Measurements from ENCODE around the gene CDC42BPB. TPM values are rescaled to one million over a fixed set of nuclear protein-coding genes. Genes with fewer than 3 reads are reported as not detected.

Gene CDC42BPB
- total and polyA plus RNA-seq, 12 donors, result 29.6 to 83.6 (median 69.3) TPM

DNA sequence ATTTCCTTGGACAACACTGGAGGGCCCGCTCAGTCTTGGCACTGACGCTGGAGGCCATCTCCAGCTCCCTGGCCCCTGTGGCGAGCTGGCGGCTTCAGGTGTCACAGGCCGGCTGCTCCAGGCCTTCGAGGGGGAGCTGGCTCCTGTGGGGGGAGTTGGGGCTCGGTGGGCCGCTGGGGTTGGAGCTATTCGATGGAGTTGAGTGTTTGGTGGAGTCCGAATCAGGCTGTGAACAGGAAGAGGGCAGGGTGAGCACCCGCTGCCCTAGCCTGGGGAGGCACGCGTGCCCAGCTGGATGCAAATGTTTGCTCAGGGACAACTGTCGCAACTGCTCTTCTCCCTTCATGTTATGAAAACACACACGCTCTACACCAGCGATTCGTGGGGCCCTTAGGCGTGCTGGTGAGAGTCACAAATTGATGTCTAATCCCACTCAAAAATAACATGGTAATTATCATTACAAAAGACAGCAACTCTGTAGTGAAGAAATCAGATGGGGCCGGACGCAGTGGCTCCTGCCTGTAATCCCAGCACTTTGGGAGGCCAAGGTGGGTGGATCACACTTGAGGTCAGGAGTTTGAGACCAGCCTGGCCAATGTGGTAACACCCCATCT is 123.6 kb downstream of the CDC42BPB start:
- DNase-seq (no peak), ATAC-seq (no peak)
- intact Hi-C loops (cut with DNase I), result no loop called here
- Histone ChIP-seq H3K9me3 (no peaks in the 10 kb centered on the region), H3K27ac (no peak overlapping the region), H3K36me3 (peaks cover 0 to 72% (median 26%) of the 10 kb centered on the region in 9 donors), H3K4me3 (no peak overlapping the region), H3K4me1 (peaks cover 12 to 21% (median 18%) of the 10 kb centered on the region in 9 donors), H3K27me3 (peaks cover 16 to 36% (median 21%) of the 10 kb centered on the region in 7 donors)
- TF ChIP-seq CTCF (IDR thresholded peaks at IDR 0.05), result no peak
- WGBS, 2 donors, result 95 to 97% methylated on average over 20 of the region's 20 CpGs

DNA sequence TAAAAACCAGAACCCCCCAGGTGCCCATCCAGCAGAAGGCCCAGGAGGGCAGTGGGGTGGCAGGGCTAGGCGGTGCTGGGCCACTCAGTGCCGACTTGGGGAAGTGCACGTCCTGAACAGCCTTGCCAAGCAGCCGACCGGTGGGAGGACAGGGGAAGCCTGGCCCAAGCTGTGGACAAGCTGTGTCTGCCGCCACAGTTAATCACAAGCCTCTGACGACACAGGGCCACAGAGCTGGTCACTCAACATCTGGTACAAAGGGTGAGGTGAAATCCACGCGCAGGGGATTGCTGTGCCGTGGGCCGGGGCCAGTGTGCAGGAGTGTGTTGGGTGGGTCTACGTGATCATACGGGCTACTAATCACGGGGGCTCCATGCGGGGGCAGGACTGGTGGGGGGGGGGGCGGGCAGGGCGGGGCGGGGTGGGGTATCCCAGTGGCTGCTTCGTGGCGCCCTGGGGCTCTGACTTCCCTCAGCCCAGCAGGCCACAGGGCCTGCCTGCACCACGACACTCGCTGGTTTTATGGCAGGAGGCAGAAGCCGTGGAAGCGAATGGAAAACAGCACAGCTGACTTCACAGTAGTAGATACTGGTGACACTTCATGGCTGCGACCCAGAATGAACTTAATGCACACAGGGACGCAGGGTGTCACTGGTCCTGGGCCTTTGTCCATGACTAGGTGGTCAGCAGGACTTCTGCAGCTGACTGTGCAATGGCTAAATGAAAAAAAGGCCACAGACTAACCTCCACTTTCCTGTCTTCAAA is 124.7 kb downstream of the CDC42BPB start:
- WGBS, 2 donors, result 92 to 94% methylated on average over 26 of the region's 26 CpGs
- DNase-seq, result no peak

GRCh38 chr14:102931580-102932285 is 125.6 kb downstream of the CDC42BPB start:
- intact Hi-C loops (cut with DNase I), result no loop called here
- H3K9me3 ChIP-seq, result no peaks in the 10 kb centered on the region
- ATAC-seq (no peak), DNase-seq (no peak)
- no peak for TF ChIP-seq CTCF (IDR thresholded peaks at IDR 0.05)
- H3K27me3 ChIP-seq, result peaks cover 17 to 56% (median 39%) of the 10 kb centered on the region in 7 donors
- peaks cover 0 to 52% (median 8%) of the 10 kb centered on the region in 9 donors for H3K36me3 ChIP-seq
- 90 to 96% methylated on average over 12 of the region's 12 CpGs for WGBS, 2 donors
- peaks cover 16 to 30% (median 25%) of the 10 kb centered on the region in 9 donors for H3K4me1 ChIP-seq
- no peak overlapping the region for H3K27ac ChIP-seq
- no peak overlapping the region for H3K4me3 ChIP-seq

More for the DNA sequence above, 124.7 kb downstream of the CDC42BPB start:
- peaks cover 0 to 61% (median 15%) of the 10 kb centered on the region in 9 donors for H3K36me3 ChIP-seq
- no peaks in the 10 kb centered on the region for H3K9me3 ChIP-seq
- H3K4me3 ChIP-seq, result no peak overlapping the region
- TF ChIP-seq CTCF (IDR thresholded peaks at IDR 0.05), result no peak
- H3K27me3 ChIP-seq, result peaks cover 17 to 46% (median 32%) of the 10 kb centered on the region in 7 donors
- no peak for ATAC-seq
- peaks cover 16 to 30% (median 25%) of the 10 kb centered on the region in 9 donors for H3K4me1 ChIP-seq
- no peak overlapping the region for H3K27ac ChIP-seq
- intact Hi-C loops (cut with DNase I), result no loop called here
